H4 (cell line): ENCODE results near the gene INTS1. TPM values are rescaled to one million over a fixed set of nuclear protein-coding genes. Genes with fewer than 3 reads are reported as not detected.
A peak's percentile ranks its signal among the peaks of the same experiment; 100 is the strongest.
"Not testable (repeated sequence)": the region's sequence is repeated elsewhere in the genome, so short reads cannot be mapped to it uniquely, and the experiment has no call there.

Experiments
- DNase-seq: peaks from one replicate; pipeline ENCODE4 v3.0.0-alpha.2; 2015; ENCODE audit warnings: low spot score
- total RNA-seq: library from RNA; depleted of rRNA; stranded (reverse); fragments of >200 nt; shearing (Covaris generic); gene quantifications from 2 replicates; pipeline ENCODE4 v1.2.3, GENCODE V29; 2014

The INTS1 gene
- total RNA-seq, 1 experiment from 2014 or later, result 32.7 TPM

DNA sequence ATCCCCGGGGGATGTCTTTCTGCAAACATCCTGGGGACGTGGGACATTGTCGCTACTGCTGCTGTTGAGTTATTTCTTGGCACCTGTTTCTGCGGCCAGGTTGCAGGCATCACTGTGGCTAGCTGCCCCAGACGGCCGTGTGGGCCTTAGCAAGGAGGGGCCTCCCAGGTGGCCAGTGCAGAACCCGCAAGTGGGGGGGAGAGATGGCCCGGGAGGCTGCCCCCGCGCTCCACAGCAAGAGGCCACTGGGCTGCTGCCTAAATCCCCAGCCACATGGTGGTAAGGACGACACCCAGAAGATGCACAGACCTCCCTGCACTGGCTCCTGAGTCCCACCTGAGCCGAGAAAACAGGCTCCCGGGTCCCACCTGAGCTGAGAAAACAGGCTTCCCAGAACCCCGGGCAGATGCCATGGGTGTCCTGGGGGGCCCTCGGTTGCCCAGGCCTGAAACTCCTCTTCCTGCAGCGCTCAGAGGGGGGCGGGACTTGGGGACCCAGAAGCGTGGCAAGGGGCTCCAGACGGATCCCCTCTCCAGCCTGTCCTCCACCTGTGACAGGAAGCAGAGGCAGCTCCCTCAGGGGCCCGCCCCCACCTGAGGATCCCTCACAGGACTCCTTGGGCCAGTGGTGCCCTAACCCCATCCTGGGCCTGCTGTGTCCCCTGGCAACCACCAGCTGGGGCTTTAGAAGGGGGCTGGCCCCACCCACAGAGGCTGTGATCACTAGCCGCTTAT lies 25.4 kb upstream of the INTS1 start:
- no peak for DNase-seq

DNA sequence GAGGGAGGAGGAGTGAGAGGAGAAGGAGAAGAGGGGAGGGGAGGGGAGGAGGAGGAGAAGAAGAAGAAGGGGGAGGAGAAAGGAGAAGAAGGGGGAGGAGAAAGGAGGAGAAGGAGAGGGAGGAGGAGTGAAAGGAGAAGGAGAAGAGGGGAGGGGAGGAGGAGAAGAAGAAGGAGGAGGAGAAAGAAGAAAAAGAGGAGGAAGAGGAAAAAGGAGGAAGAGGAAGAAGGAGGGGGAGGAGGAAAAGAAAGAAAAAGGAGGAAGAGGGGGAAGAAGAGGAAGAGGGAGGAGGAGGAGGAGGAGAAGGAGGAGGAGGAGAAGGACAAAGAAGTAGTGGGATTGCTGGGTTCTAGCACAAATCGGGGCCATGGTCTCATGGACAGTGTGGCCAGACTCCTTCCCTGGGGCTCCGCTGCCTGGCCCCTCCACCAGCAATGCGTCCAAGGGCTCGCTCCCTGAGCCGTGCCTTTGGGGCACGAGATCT lies 22.1 kb upstream of the INTS1 start:
- peak; percentile 81 for DNase-seq

DNA sequence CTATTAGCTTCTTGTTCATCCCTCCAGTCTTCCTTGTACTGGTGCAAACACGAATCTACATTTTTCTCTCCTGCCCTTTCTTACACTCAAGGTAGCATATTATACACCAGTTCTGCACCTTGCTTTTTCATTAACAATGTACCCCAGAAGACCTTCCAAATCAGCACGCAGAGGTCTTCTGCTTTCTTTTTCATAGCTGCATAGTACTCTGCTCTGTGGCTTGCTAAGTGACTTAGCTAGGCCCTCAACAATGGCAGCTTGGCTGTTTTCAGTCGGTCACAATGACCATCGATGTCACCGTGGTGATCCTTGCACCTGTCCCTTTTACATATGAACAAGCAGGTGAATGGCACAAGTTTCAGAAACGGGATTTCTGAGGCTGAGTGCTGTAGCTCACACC lies 21.2 kb upstream of the INTS1 start:
- DNase-seq, result no peak

DNA sequence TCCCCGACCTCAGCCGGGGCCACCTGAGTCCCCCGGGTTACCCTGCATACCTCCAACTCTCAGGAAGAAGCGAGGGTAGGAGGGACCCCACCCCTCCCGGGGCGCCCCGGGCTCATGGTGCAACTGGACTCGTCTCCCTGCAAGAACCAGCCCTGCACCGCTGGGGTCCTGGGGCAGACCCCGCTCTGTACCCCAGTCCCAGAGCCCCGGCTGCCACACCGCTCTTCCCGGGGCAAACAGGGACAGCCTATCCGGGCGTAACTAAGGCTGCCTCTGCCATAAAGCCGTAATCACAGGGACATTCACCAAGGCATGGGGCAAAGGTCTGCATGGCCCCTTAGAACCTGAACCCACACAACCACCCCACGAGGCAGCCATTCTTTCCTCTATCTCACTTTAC lies 19.7 kb upstream of the INTS1 start:
- no peak for DNase-seq

DNA sequence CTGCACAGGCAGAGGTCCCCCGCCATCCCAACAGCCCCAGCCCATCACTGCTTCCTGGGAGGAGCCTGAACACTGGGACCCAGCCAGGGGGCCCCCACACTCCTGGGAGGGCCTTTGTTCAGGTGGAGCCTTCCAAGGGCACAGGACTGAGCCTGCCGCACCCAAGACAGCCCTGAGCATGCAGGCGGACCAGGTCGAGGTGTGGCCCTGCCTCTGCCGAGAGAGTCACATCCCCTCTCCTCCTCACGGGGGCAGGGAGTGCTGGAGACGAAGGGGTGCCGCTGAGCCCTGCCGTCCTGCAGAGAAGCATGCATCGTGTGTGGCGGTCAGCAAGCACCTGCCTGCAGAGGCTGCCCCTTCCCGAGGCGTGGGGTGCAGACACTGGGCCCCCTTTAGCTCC lies 19.0 kb upstream of the INTS1 start:
- DNase-seq, result no peak

DNA sequence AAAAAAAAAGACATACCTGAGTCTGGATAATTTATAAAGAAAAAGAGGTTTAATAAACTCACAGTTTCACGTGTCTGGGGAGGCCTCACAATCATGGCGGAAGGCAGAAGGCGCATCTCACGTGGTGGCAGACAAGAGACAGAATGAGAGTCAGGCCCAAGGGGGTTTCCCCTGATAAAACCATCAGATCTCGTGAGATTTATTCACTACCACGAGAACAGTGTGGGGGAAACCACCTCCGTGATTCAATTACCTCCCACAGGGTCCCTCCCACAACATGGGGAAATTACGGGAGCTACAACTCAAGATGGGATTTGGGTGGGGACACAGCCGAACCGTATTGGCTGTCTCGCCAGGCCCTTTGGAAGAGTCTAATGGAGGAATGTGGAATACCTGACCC lies 17.3 kb upstream of the INTS1 start:
- DNase-seq, result no peak

DNA sequence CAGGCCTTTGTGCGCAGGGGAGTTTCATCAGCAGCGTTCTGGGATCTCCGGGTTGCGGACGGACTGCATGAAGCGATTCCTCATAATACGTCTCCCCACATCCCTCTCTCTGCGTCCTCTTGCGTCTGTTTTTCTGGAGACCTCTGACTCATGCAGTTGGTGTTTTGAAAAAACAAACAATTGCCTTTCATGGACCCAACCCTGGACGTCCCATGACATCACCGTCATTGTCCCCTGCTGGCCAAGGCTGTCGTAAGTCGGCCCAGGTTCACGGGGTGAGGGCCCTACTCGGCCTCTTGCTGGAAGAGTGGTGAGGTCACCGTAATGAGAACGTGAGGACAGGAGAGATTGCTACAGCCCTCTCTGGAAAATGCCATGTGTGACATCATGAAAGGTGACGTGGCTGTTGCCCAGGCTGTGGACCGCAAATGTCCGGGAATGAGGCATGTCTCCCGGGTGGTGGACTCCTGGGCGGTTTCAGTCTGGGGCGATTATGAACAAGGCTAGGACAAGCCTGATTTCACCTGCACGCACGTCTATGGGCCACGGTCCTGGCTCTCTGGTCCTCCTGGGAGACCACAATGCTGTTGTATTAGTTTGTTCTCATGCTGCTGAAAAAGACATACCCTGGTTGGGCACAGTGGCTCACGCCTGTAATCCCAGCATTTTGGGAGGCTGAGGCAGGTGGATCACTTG lies 16.5 kb upstream of the INTS1 start:
- DNase-seq, result peak; percentile 100

DNA sequence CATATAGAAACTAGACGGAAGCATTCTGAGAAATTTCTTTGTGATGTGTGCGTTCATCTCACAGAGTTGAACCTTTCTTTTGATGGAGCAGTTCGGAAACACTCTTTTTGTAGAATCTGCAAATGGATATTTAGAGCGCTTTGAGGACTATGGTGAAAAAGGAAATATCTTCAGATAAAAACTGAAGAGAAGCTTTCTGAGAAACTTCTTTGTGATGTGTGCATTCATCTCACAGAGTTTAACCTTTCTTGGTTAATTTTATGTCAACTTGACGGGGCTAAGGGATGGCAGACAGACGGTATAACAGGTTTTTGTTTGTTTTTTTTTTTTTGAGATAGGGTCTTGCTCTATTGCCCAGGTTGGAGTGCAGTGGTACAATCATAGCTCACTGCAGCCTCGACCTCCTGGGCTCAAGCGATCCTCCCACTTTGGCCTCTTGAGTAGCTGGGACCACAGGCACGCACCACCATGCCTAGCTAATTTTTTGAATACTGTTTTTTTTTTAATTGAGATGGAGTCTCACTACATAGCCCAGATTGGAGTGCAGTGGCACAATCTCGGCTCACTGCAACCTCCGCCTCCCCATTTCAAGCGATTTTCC lies 15.2 kb upstream of the INTS1 start:
- not testable (repeated sequence) for DNase-seq

DNA sequence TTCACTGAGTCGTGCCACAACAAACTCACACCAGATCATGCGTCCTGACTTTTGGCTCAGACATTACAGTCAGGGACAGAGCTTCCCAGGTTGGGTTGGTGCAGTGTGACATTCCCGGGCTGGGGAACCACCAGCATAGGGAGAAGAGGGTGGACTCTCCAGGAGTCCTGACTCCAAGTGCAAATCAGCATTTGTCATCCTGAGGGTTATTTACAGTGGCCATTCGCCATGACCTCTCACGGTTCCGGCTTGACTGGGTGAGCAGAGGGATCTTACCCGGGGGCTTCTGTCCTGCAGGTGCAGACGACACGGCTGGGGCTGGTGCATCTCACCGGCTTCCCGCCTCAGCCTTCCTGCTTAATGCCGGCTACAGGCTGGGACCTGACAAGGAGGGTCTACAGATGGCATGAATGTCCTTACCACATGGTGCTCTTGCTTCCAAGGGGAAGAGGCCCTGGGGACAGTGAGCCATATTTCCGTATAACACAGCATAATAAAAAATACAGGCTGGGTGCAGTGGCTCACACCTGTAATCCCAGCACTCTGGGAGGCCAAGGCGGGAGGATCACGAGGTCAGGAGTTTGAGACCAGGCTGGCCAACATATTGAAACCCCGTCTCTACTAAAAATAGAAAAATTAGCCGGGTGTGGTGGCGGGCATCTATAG lies 12.5 kb upstream of the INTS1 start:
- DNase-seq, result no peak

DNA sequence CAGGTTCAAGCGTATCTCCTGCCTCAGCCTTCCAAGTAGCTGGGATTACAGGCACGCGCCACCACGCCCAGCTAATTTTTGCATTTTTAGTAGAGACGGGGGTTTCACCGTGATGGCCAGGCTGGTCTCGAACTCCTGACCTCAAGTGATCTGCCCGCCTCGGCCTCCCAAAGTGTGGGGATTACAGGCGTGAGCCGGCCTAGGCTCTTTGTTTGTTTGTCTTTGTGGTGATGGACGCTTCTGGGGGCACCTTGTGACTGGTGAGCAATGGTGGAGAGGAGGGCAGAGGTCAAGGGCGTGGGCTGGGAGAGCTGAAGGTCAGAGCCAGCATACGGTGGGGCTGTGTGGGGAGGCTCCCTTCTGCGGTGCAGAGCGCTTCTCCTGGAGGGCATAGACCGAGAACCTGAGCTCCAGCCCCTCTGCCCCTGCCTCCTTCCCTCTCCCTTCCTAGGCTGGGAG lies 11.3 kb upstream of the INTS1 start:
- DNase-seq, result not testable (repeated sequence)

DNA sequence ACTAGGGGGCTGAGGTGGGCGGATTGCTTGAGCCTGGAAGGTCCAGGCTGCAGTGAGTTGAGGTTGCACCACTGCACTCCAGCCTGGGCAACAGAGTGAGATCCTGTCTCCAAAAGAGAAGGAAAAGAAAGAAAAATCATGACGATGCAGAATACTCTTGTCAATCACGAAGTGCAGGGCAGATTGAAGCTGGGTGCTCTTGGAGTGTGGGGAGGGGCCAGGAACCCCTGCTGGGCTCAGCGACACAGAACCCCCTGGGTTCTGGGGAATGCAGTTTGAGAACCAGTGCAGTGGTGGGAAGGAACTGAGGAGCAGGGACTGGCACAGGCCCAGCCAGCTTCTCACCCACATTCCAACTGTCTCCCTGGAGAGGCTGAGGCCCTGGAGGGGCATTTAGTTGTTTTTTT lies 10.8 kb upstream of the INTS1 start:
- no peak for DNase-seq

DNA sequence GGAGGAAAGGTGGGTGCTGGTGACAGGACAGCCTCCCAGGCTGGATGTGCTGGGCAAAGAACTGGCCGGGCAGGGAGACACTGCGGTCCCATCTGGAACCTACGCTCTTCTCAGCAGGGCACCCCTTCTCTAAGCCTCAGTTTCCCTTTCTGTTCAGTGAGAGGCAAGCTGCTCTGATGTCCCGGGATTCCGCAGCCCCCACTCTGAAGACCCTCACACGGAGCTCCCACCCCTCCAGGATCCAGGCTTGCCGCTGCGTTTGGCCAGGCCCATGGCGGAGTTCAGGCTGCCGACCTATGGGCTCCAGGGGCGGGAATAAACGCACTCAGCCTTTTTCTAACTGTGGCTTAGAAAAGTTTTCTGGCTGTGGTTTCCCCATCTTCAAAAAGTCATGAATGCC lies 10.2 kb upstream of the INTS1 start:
- DNase-seq, result no peak

DNA sequence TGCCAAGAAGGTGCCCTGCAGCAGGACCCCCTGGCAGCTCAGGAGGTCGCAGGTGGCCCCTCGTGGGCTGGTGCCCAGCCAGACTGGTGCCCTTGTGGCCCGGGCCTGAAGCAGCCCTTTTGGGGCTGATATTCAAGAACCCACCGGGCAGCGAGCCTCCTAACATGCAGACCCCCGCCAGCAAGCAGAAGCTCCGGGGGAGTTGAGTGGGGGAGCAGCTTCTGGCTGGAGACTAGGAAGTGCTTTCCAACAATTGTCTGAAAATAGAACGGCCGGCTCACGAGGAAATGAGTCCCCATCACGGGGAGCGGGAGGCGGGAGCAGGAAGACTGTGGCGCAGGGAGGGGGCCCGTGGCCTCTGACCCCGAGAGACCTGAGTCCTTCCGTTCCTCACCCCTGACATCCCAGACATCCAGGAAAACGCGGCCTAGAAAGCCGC lies 9.5 kb upstream of the INTS1 start:
- no peak for DNase-seq

DNA sequence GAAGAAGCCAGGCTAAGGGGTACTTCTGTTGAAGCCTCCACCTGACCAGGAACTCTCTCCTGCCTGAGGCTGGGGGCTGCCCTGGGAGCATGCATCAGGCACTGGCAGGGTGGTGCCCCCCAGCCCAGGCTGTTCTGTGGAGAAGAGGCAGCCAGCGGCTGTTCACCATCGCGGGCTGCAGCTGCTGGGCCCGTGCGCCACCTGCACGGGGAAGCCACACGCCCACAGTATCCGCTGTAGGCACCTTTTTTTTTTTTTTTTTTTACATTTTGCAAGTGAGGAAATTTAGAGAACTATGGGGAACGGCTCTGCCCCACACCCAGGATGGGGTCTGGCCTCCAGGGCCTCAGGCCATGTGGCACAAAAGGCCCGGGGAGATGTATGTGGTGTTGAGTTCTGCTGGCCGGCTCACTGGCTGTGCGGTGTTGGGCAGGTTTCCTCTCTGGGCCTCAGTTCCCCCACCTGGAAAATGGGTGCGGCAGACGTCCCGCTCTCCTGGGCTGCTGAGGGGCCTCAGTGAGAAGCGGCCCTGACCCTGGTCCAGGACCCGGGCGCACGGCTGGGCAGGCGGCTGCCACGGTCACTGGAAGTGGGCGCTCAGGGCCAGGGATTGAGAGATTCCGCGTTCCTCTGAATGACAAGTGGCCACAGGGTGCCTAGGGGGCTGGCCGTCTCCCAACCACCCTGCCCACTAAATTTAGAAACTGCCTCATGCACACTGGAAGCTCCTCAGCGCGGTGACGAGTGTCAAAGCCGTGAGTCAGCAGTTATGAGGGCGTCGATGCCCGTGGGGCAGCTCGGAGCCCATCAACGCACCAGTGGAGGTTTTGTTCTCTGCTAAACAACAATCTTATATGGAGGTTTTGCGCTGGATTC lies 8.8 kb upstream of the INTS1 start:
- peak; percentile 99 for DNase-seq

DNA sequence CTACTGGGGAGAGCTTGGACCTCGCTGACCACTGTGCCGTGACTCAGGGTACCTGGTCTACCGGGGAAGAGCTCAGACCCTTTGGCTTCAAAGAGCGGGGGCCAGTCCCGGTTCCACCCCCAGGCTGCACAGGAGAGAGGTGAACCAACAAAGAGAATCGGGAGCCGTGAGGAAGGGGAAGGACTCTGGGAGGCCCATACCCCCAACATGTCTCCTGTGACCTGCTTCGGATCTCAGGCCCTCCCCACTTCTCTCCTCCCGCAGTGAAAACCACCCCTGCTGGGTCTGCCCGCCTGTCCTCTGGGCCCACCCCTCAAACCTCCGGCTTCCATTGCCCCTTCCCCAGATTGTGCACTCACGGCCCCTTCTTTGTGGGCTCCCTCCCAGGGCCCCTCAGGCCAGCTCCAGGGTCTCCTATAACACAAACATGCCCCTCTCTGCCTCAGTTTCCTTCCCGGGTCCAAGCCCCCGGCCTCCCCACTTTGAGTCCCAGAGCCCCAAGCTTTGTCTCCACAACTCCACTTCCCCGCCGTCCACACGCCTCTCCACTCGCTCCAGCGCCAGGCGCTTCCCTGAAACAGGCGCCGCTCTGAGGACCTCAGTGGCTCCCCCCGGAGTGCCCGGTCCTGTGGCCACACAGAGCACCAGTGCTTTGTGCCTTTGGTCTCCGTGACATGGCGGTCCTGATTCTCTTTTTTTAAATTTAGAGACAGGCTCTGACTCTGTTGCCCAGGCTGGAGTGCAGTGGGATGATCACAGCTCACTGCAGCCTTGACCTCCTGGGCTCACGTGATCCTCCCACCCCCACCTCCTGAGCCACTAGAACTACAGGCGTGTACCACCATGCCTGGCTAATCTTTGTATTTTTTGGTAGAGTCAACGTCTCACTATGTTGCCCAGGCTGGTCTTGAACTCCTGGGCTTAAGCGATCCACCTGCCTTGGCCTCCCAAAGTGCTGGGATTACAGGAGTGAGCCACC lies 7.5 kb upstream of the INTS1 start:
- DNase-seq, result no peak

DNA sequence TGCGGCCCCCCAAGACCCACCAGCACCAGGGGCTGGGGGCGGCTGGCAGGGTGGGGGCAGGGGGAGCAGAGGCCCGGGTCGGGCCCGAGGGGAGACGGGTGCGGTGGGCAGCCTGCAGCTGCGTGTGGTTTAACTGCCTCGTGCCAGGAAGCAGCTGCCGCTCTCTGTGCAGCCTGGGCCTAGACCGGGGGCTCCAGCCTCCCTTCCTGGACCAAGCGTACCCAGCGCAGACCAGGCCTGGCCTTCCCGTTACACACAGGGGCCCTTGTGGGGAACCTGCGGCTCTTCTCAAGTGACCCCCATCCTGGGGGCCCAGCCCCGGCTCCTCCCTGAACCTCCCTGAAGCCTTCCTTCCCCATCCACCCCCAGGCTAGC lies 6.6 kb upstream of the INTS1 start:
- no peak for DNase-seq

DNA sequence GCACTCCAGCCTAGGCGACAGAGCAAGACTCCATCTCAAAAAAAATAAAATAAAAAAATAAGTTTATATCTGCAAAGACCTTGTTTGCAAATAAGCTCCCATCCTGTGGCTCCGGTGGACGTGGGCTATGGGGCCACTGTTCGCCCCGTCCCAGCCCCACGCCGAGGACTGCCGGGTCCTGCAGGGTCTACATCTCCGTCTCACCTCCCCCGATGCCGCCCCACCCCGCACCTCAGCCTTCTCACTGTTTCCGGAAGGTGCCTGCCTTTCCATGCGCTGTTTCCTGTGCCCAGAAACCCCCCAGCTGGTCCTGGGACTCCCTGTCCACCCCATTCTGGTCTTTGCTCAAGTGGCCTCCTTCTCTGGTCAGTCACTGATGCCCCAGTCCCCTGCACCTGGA lies 5.0 kb upstream of the INTS1 start:
- no peak for DNase-seq

DNA sequence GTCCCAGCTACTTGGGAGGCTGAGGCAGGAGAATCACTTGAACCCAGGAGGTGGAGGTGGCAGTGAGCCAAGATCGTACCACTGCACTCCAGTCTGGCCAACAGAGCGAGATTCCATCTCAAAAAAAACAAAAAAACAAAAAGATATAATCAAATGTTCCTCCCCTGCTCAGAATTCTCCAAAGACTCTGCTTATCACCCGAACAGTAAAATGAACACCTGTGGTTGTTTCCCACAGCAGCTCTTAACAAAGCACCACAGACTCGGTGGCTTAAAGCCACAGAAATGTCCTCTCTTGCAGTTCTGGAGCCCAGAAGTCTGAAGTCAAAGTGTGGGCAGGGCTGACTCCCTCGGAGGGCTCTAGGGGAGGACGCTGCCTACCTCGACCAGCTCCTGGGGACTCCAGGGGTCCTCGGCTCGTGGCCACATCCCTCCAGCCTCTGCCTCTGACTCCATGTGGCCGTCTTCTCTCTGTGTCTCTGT lies 4.1 kb upstream of the INTS1 start:
- no peak for DNase-seq

DNA sequence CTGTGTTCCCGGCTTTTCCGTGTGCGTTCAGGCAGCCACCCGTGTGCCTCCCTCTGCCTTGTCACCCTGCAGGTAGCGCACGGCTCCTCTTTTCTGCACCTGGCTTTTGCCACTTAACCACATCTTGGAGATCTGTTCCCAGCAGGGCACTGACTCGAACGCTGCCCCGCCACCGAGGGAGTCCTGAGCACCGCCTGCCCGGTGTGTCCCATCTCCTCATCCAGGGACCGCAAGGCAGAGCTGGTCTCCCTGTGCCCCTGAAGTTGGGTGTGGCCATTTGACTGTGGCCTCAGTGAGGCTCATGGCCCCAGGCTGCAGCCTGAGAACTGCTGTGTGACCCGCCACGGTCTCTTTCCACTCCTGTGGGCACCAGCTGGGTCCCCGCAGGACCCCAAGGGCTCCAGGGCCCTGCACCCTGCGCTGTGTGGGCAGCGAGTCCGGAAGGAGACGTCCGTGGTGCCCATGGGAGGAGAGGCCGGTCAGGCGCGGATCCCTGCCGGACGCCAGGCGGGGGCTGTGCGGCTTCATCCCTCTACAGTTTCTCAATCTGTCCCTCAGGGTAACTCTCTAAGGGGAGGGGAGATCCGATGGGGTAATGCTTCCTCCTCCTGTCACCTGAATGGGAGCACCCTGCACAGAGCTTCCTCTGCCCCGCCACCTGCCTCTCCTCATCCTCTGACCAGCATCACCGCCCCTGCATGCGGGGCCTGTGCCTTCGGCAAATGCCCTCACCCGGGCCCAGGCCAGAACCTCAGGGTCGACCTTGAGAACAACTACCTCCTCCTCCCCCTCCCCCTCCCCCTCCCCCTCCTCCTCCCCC lies 1.8 kb upstream of the INTS1 start:
- DNase-seq, result no peak
